ENCODE data around the gene EML4. TPM values are rescaled to one million over a fixed set of nuclear protein-coding genes. Genes with fewer than 3 reads are reported as not detected.
"Not testable (repeated sequence)": the region's sequence is repeated elsewhere in the genome, so short reads cannot be mapped to it uniquely, and the experiment has no call there.

Gene EML4
- total RNA-seq, 1 donor from 2014 or later, result 22.5 TPM

DNA sequence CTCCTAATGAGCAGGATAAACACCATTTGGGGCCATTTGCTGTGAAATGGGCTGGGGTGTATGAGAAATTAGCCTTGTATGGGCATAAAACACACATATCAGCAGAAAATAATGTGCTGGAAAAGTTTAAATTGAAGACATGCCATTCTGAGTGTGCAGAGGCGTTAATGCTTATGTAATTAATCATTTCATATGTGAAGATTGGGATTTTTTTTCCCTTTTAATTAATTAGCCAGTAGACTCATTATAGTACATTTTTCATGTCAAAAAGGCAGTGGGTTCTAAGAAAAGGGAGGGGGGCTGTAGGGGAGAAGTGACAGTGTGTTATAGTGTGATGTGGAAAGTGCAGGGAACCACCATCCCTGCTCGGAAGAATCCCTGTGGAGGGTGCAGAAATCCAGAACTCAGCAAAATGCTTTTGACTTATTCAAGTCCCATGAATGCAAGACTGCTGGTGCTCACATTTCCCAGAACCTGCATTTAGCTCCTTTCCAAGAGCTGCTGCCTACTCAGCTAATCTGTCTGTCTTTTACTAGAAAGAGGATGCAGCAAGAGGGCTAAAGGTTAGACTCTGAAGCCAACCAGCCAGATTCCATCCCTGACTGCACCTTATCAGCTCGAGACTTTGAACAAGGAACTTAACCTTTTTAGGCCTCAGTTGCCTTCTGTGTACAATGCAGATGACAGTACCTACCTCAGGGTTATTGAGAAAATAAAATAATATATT lies 203.5 kb downstream of the EML4 start:
- no peak for DNase-seq (ENCODE audit: low read depth)

DNA sequence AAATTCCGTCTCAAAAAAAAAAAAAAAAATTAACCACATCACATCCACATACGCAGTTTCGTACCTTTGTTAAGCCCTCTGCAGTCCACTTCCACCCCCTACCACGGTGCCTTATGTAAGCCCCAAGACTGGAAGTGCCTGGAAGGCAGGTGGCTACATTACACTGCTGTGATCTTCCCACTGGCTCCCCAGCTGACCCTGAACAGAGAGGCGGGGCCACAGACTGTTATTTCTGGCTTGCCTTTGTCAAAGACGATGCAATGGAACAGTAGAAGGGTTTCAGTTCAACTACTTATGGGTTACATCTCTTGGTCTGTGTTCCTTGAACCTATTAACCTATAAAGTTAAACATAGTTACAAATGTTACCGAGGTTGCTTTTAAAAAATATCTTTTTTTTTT lies 207.6 kb downstream of the EML4 start:
- no peak for DNase-seq (ENCODE audit: low read depth)

- no peak for DNase-seq (ENCODE audit: low read depth)
These were observed 209.3 kb downstream of the EML4 start for GRCh38 chr2:42378415-42378814.

GRCh38 chr2:42380026-42380425 lies 210.9 kb downstream of the EML4 start:
- not testable (repeated sequence) for DNase-seq (ENCODE audit: low read depth)

GRCh38 chr2:42382144-42382543 lies 213.0 kb downstream of the EML4 start:
- no peak for DNase-seq (ENCODE audit: low read depth)

Other genes starting within 250 kb of the EML4 start
- gene PKDCC, start 121.3 kb upstream of the EML4 start, total RNA-seq, result 23.6 and 45.0 TPM in 2 replicates
- gene COX7A2L, start 191.9 kb downstream of the EML4 start, total RNA-seq, result 190 and 199 TPM in 2 replicates

All from myocyte (in vitro differentiated cells).